Mononuclear cell (primary cell): ENCODE results near the gene DCC. TPM values are rescaled to one million over a fixed set of nuclear protein-coding genes. Genes with fewer than 3 reads are reported as not detected.
"Not testable (repeated sequence)": the region's sequence is repeated elsewhere in the genome, so short reads cannot be mapped to it uniquely, and the experiment has no call there.

Source experiments
- H3K27me3 ChIP-seq: 2 replicates; pipeline ENCODE4 v1.6.0; 2011; ENCODE audit warnings: low read length, control low read depth; ENCODE audit not compliant: insufficient read depth
- H3K4me1 ChIP-seq: 2 replicates; pipeline ENCODE4 v1.5.1; 2011; ENCODE audit warnings: mild to moderate bottlenecking, low read length, control low read depth; ENCODE audit not compliant: insufficient read depth
- H3K4me3 ChIP-seq: 2 replicates; pipeline ENCODE4 v1.5.1; 2011; ENCODE audit warnings: mild to moderate bottlenecking, low read length, moderate library complexity
- H3K9me3 ChIP-seq: 2 replicates; pipeline ENCODE4 v1.5.1; 2011; ENCODE audit warnings: low read depth, mild to moderate bottlenecking, control low read depth, low read length
- total RNA-seq: library from RNA; depleted of rRNA; stranded (reverse); fragments of >200 nt; gene quantifications from one replicate; pipeline ENCODE4 v1.2.3, GENCODE V29; 2012

Gene DCC
- total RNA-seq, 1 donor: under 0.01 TPM

GRCh38 chr18:53426666-53427184, 1086.7 kb downstream of the DCC start:
- H3K4me1 ChIP-seq: no peaks in the 10 kb centered on the region
- H3K27me3 ChIP-seq: no peaks in the 10 kb centered on the region
- H3K4me3 ChIP-seq: no peak overlapping the region
- no peaks in the 10 kb centered on the region for H3K9me3 ChIP-seq

- Histone ChIP-seq H3K27me3 (no peaks in the 10 kb centered on the region), H3K4me3 (no peak overlapping the region), H3K9me3 (no peaks in the 10 kb centered on the region), H3K4me1 (no peaks in the 10 kb centered on the region)
These were observed 1101.9 kb downstream of the DCC start for GRCh38 chr18:53441761-53442414.

GRCh38 chr18:53442415-53442783, 1102.4 kb downstream of the DCC start:
- no peaks in the 10 kb centered on the region for H3K4me1 ChIP-seq
- no peaks in the 10 kb centered on the region for H3K27me3 ChIP-seq
- H3K4me3 ChIP-seq: no peak overlapping the region
- H3K9me3 ChIP-seq: no peaks in the 10 kb centered on the region

GRCh38 chr18:53443336-53443735, 1103.3 kb downstream of the DCC start:
- H3K4me1 ChIP-seq: no peaks in the 10 kb centered on the region
- H3K9me3 ChIP-seq: no peaks in the 10 kb centered on the region
- no peak overlapping the region for H3K4me3 ChIP-seq
- H3K27me3 ChIP-seq: no peaks in the 10 kb centered on the region

- H3K27me3 ChIP-seq: no peaks in the 10 kb centered on the region
- H3K4me3 ChIP-seq: no peak overlapping the region
- H3K4me1 ChIP-seq: no peaks in the 10 kb centered on the region
- H3K9me3 ChIP-seq: no peaks in the 10 kb centered on the region
These were observed 1103.8 kb downstream of the DCC start for GRCh38 chr18:53443831-53444230.

GRCh38 chr18:53451902-53452301, 1111.9 kb downstream of the DCC start:
- H3K9me3 ChIP-seq: no peaks in the 10 kb centered on the region
- H3K4me3 ChIP-seq: no peak overlapping the region
- H3K4me1 ChIP-seq: no peaks in the 10 kb centered on the region
- no peaks in the 10 kb centered on the region for H3K27me3 ChIP-seq

GRCh38 chr18:53457068-53457467, 1117.1 kb downstream of the DCC start:
- Histone ChIP-seq H3K4me1 (no peaks in the 10 kb centered on the region), H3K9me3 (no peaks in the 10 kb centered on the region), H3K4me3 (no peak overlapping the region), H3K27me3 (no peaks in the 10 kb centered on the region)

GRCh38 chr18:53458268-53458667, 1118.3 kb downstream of the DCC start:
- no peaks in the 10 kb centered on the region for H3K4me1 ChIP-seq
- no peaks in the 10 kb centered on the region for H3K27me3 ChIP-seq
- no peaks in the 10 kb centered on the region for H3K9me3 ChIP-seq
- no peak overlapping the region for H3K4me3 ChIP-seq

- no peak overlapping the region for H3K4me3 ChIP-seq
- H3K4me1 ChIP-seq: no peaks in the 10 kb centered on the region
- no peaks in the 10 kb centered on the region for H3K9me3 ChIP-seq
- no peaks in the 10 kb centered on the region for H3K27me3 ChIP-seq
These were observed 1119.1 kb downstream of the DCC start for GRCh38 chr18:53458944-53459580.

- no peak overlapping the region for H3K4me3 ChIP-seq
- H3K4me1 ChIP-seq: no peaks in the 10 kb centered on the region
- no peaks in the 10 kb centered on the region for H3K27me3 ChIP-seq
- H3K9me3 ChIP-seq: no peaks in the 10 kb centered on the region
These were observed 1127.8 kb downstream of the DCC start for GRCh38 chr18:53467756-53468155.

GRCh38 chr18:53468173-53468572, 1128.2 kb downstream of the DCC start:
- H3K4me3 ChIP-seq, H3K4me1 ChIP-seq, H3K9me3 ChIP-seq, H3K27me3 ChIP-seq: not testable (repeated sequence)

GRCh38 chr18:53472546-53472945, 1132.5 kb downstream of the DCC start:
- H3K27me3 ChIP-seq: no peaks in the 10 kb centered on the region
- no peaks in the 10 kb centered on the region for H3K4me1 ChIP-seq
- no peaks in the 10 kb centered on the region for H3K9me3 ChIP-seq
- H3K4me3 ChIP-seq: no peak overlapping the region

GRCh38 chr18:53478155-53478554, 1138.2 kb downstream of the DCC start:
- Histone ChIP-seq H3K4me1 (no peaks in the 10 kb centered on the region), H3K4me3 (no peak overlapping the region), H3K9me3 (no peaks in the 10 kb centered on the region), H3K27me3 (no peaks in the 10 kb centered on the region)

- Histone ChIP-seq H3K9me3 (no peaks in the 10 kb centered on the region), H3K27me3 (no peaks in the 10 kb centered on the region), H3K4me1 (no peaks in the 10 kb centered on the region), H3K4me3 (no peak overlapping the region)
These were observed 1146.3 kb downstream of the DCC start for GRCh38 chr18:53486296-53486695.

- Histone ChIP-seq H3K27me3 (no peaks in the 10 kb centered on the region), H3K4me3 (no peak overlapping the region), H3K9me3 (no peaks in the 10 kb centered on the region), H3K4me1 (no peaks in the 10 kb centered on the region)
These were observed 1149.3 kb downstream of the DCC start for GRCh38 chr18:53489266-53489665.

GRCh38 chr18:53490019-53490418, 1150.0 kb downstream of the DCC start:
- no peak overlapping the region for H3K4me3 ChIP-seq
- no peaks in the 10 kb centered on the region for H3K9me3 ChIP-seq
- H3K4me1 ChIP-seq: no peaks in the 10 kb centered on the region
- H3K27me3 ChIP-seq: no peaks in the 10 kb centered on the region
